ENCODE data around the gene KIAA2012. TPM values are rescaled to one million over a fixed set of nuclear protein-coding genes. Genes with fewer than 3 reads are reported as not detected.

KIAA2012 gene
- total and polyA plus RNA-seq, 5 donors: not detected

DNA sequence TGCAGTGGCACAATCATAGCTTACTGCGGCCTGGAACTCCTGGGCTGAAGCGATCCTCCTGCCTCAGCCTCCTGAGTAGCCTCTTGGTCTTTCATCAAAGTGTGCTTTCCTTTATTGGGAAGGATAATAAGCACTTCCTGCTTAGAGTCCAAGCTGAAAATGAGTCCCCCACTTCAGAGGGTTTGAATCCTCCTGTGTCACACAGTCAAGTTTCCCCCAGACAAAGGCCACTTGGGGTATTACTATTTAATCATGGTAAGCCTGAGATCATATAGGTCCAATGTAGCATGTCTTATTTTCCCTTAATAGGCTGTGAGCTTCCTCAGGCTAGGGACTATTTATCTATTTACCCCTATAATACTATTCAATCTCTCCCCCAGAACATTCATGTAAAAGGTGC lies 11.4 kb upstream of the KIAA2012 start:
- intact Hi-C loops (cut with DNase I): loop anchor here in 1 of 4 donors (10.0 kb wide), 1 partner anchor 113 kb away; no protein-coding TSS in a partner anchor
- no peak overlapping the region for H3K4me3 ChIP-seq (ENCODE audit: low read length)
- 96% methylated on average over 2 of the region's 2 CpGs for WGBS
- ATAC-seq (no peak), DNase-seq (no peak)
- no peak overlapping the region for H3K27ac ChIP-seq (ENCODE audit: low read length)
- no peaks in the 10 kb centered on the region for H3K9me3 ChIP-seq (ENCODE audit: control insufficient read depth, low read length)
- H3K27me3 ChIP-seq (ENCODE audit: control insufficient read depth, insufficient read depth): no peaks in the 10 kb centered on the region
- H3K4me1 ChIP-seq (ENCODE audit: control insufficient read depth, insufficient read depth, low read length): peaks cover 3% of the 10 kb centered on the region

DNA sequence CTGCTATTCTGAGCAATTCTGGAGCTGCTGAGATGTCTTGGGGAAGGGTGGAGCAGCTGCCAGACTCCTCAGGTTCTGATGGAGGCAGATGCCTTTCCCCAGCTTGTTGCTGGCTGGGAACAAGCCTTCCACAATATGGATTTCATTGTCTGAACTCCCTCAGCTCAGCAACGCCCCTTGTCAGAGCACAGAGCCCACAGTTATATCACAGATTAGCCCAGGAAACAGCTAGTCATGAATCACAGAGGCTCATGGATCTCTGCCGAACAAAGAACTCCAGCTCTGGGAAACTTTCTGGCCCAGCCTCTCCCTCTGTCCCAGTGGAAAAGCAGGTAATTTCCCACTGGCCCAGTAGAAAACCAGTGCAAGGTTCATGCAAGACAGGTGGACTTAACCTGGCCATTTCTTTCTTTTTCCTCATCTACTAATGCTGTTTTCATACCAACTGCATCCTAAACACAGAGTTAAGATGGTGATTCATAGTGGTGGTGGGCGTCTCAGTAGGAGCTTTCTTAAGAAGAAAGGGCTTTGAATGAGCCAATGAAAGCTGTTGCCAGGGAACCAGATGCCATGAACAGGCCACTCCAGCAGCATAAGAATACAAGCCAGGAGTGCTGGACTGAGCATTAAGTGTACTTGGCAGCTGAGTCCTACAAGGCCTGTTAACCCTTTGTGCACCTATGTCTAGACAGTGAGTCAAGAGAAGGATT lies 8.7 kb upstream of the KIAA2012 start:
- peak; percentile 88 to 90 for ATAC-seq
- intact Hi-C loops (cut with DNase I): loop anchor here in 1 of 4 donors (10.0 kb wide), 1 partner anchor 110 kb away; no protein-coding TSS in a partner anchor
- no peaks in the 10 kb centered on the region for H3K27me3 ChIP-seq (ENCODE audit: control insufficient read depth, insufficient read depth)

DNA sequence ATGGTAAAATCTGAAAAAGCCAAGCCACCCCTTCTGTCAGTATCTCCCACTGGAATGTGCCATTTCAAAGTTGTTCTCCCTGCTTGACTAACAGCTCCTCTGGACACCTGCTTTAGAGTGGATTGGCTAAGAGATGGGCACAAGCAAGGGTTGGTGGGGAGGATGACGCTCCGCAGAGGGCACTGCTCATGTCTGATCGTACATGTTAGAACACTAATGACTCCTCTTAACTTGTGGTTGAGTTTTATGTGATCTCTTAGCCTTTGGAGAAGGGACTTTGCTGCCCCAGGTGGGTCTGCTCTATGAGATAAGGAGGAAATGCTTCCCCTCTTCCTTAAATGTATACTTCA lies 8.2 kb upstream of the KIAA2012 start:
- 85% methylated on average over 3 of the region's 3 CpGs for WGBS
- Histone ChIP-seq H3K4me1 (ENCODE audit: control insufficient read depth, insufficient read depth, low read length) (peaks cover 3% of the 10 kb centered on the region), H3K4me3 (ENCODE audit: low read length) (no peak overlapping the region), H3K9me3 (ENCODE audit: control insufficient read depth, low read length) (no peaks in the 10 kb centered on the region), H3K27me3 (ENCODE audit: control insufficient read depth, insufficient read depth) (no peaks in the 10 kb centered on the region), H3K27ac (ENCODE audit: low read length) (no peak overlapping the region)
- DNase-seq (no peak), ATAC-seq (no peak)
- intact Hi-C loops (cut with DNase I): loop anchor here in 1 of 4 donors (10.0 kb wide), 1 partner anchor 110 kb away; no protein-coding TSS in a partner anchor

More for the DNA sequence above, 8.7 kb upstream of the KIAA2012 start:
- 28% methylated on average over 3 of the region's 3 CpGs for WGBS
- peaks cover 3% of the 10 kb centered on the region for H3K4me1 ChIP-seq (ENCODE audit: control insufficient read depth, insufficient read depth, low read length)
- peak in 2 of 3 donors; percentile 30 to 54 for DNase-seq
- no peak overlapping the region for H3K4me3 ChIP-seq (ENCODE audit: low read length)
- H3K9me3 ChIP-seq (ENCODE audit: control insufficient read depth, low read length): no peaks in the 10 kb centered on the region
- no peak overlapping the region for H3K27ac ChIP-seq (ENCODE audit: low read length)

DNA sequence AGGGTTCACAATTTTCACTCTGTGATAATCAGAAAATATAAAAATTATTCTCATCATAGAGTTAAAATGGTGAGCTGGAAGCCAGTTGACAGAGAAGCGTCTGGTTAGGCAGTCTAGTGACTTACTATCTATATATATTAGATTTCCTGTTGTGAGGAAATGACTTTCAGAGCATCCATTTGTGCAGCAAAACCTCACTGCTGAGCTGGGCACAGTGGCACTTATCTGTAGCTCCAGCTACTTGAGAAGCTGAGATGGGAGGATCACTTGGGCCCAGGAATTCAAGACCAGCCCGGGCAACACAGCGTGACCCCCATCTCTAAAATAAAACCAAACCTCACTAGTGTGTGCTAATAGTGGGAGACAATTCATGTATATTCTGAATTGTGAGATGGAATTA lies 7.2 kb upstream of the KIAA2012 start:
- H3K4me1 ChIP-seq (ENCODE audit: control insufficient read depth, insufficient read depth, low read length): peaks cover 3% of the 10 kb centered on the region
- ATAC-seq (no peak), DNase-seq (no peak)
- intact Hi-C loops (cut with DNase I): loop anchor here in 1 of 4 donors (10.0 kb wide), 1 partner anchor 109 kb away; no protein-coding TSS in a partner anchor
- WGBS: 77% methylated on average over 3 of the region's 3 CpGs
- H3K27ac ChIP-seq (ENCODE audit: low read length): no peak overlapping the region
- no peak overlapping the region for H3K4me3 ChIP-seq (ENCODE audit: low read length)
- H3K27me3 ChIP-seq (ENCODE audit: control insufficient read depth, insufficient read depth): no peaks in the 10 kb centered on the region
- H3K9me3 ChIP-seq (ENCODE audit: control insufficient read depth, low read length): no peaks in the 10 kb centered on the region

DNA sequence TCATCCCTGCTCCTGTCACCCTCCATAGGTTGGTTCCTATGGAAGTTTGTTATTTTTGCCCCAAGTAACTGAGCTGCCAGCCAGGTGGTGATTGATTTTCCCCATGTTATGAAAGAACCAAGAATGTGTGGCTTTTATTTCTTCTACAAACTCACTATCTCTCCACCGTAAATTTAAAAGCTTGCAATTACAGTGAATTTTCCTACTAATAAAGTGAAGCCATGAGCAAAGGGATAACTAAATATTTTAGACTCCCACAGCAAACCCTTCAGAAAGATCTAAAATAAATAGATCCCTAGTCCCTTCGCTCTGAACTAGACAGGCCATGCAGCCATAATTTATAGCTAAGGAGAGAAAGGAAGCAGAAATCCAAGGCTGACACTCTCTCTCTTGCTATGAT lies 6.2 kb upstream of the KIAA2012 start:
- Histone ChIP-seq H3K9me3 (ENCODE audit: control insufficient read depth, low read length) (no peaks in the 10 kb centered on the region), H3K4me1 (ENCODE audit: control insufficient read depth, insufficient read depth, low read length) (peaks cover 3% of the 10 kb centered on the region), H3K27me3 (ENCODE audit: control insufficient read depth, insufficient read depth) (no peaks in the 10 kb centered on the region), H3K4me3 (ENCODE audit: low read length) (no peak overlapping the region), H3K27ac (ENCODE audit: low read length) (no peak overlapping the region)
- ATAC-seq (no peak), DNase-seq (no peak)
- intact Hi-C loops (cut with DNase I): loop anchor here in 1 of 4 donors (10.0 kb wide), 1 partner anchor 108 kb away; no protein-coding TSS in a partner anchor
- 56% methylated on average over 2 of the region's 2 CpGs for WGBS

DNA sequence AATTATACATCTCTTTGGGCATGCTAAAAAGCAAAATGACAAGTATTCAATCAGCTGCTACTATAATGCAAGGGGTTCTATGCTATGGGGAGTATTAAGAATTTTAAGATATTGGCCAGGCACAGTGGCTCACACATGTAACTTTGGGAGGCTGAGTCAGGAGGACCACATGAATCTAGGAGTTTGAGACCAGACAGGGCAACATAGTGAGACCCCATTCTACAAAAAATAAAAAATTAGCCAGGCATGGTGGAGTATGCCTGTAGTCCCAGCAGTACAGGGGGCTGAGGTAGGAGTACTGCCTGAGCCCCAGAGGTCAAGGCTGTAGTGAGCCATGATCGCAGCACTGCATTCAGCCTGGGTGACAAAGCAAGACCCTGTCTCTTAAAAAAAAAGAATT lies 5.5 kb upstream of the KIAA2012 start:
- intact Hi-C loops (cut with DNase I): loop anchor here in 1 of 4 donors (10.0 kb wide), 1 partner anchor 107 kb away; no protein-coding TSS in a partner anchor
- Histone ChIP-seq H3K4me1 (ENCODE audit: control insufficient read depth, insufficient read depth, low read length) (peaks cover 3% of the 10 kb centered on the region), H3K9me3 (ENCODE audit: control insufficient read depth, low read length) (no peaks in the 10 kb centered on the region), H3K27ac (ENCODE audit: low read length) (no peak overlapping the region), H3K27me3 (ENCODE audit: control insufficient read depth, insufficient read depth) (no peaks in the 10 kb centered on the region), H3K4me3 (ENCODE audit: low read length) (no peak overlapping the region)
- ATAC-seq (no peak), DNase-seq (no peak)
- 98% methylated on average over 1 of the region's 1 CpG for WGBS

DNA sequence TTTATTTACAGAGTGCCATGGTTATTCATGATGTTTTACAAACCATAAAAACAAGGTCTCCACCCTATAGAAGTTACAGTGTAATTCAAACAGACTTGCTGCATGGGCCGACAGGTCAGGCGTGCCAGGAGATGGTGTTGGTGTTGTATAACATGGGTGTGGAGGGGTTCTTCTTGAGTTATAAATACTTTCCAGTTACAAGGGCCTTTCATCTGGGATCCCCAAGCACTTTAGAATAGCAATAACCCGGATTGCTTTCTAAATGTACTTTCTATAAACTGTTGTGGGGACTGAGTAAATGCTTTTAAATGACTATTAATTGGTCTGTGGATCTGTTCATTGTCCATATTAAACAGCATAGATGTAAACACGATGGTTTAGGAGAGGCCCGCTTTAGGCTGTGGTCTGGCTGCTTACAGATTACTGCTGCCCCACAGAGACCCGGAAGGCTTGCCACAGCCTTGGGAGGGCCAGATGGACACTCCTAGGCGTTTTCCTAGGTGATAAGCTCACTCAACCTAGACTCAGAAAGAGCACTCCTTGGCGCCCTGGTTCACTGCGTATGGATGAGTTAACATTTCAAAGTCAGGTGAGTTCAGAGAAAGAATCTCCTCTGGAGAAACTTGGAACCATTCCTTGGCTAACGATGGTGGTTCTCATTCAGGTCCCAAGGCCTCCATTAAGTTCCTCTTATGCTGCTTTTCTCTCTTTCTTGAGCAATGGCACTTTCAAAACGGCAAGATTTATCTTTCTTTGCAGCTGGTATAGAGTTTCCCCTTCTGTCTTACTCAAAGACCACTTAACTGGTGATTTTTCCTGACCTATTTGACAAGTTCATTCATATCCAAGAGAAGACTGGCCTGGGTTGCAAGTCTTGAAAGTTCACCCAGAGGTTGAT lies 3.6 kb upstream of the KIAA2012 start:
- Histone ChIP-seq H3K4me1 (ENCODE audit: control insufficient read depth, insufficient read depth, low read length) (peaks cover 3% of the 10 kb centered on the region), H3K9me3 (ENCODE audit: control insufficient read depth, low read length) (no peaks in the 10 kb centered on the region), H3K4me3 (ENCODE audit: low read length) (no peak overlapping the region), H3K27ac (ENCODE audit: low read length) (no peak overlapping the region), H3K27me3 (ENCODE audit: control insufficient read depth, insufficient read depth) (no peaks in the 10 kb centered on the region)
- intact Hi-C loops (cut with DNase I): loop anchor here in 1 of 4 donors (10.0 kb wide), 1 partner anchor 105 kb away; no protein-coding TSS in a partner anchor
- DNase-seq (no peak), ATAC-seq (no peak)
- 71% methylated on average over 11 of the region's 11 CpGs for WGBS

DNA sequence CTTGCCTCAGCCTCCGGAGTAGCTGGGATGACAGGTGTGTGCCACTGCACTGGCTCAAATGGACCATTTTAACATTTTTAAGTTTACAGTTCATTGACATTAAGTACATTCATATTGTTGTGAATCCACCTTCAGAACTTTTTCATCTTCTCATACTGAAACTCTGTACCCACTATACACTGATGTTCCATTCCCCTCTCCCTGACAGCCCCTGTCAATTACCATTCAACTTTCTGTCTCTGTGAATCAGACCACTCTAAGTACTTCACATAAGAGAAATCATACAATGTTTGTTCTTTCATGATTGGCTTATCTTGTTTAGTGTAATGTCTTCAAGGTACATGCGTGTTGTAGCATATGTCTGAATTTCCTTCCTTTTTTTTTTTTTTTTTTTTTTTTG lies 1.9 kb upstream of the KIAA2012 start:
- DNase-seq: no peak
- H3K4me1 ChIP-seq (ENCODE audit: control insufficient read depth, insufficient read depth, low read length): no peaks in the 10 kb centered on the region
- H3K4me3 ChIP-seq (ENCODE audit: low read length): no peak overlapping the region
- H3K27ac ChIP-seq (ENCODE audit: low read length): no peak overlapping the region
- WGBS: 91% methylated on average over 2 of the region's 2 CpGs
- no peak for ATAC-seq
- intact Hi-C loops (cut with DNase I): no loop called here
- H3K27me3 ChIP-seq (ENCODE audit: control insufficient read depth, insufficient read depth): no peaks in the 10 kb centered on the region
- H3K9me3 ChIP-seq (ENCODE audit: control insufficient read depth, low read length): no peaks in the 10 kb centered on the region

DNA sequence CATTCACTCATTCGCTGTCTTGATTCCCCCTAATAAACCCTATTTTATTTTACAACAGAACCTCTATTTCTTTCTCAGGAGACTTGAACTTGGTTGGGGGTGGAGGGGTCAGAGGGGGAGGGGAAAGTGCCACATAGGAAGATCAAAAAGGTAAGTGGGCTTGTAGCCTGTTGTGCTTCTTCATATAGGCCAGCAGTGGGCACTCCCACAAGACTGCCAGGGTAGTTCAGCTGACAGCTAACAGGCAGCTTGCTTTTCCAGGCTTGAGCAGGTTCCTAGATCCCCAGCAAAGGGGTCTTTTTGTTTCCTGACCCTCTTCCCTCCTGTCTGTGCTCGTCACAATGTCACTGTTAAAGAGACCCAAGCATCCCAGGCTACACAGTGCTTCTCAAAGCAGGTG lies 829 bp upstream of the KIAA2012 start:
- Histone ChIP-seq H3K27ac (ENCODE audit: low read length) (no peak overlapping the region), H3K9me3 (ENCODE audit: control insufficient read depth, low read length) (no peaks in the 10 kb centered on the region), H3K27me3 (ENCODE audit: control insufficient read depth, insufficient read depth) (no peaks in the 10 kb centered on the region), H3K4me3 (ENCODE audit: low read length) (no peak overlapping the region), H3K4me1 (ENCODE audit: control insufficient read depth, insufficient read depth, low read length) (no peaks in the 10 kb centered on the region)
- ATAC-seq (no peak), DNase-seq (no peak)
- intact Hi-C loops (cut with DNase I): no loop called here
- WGBS: 60% methylated on average over 2 of the region's 2 CpGs

DNA sequence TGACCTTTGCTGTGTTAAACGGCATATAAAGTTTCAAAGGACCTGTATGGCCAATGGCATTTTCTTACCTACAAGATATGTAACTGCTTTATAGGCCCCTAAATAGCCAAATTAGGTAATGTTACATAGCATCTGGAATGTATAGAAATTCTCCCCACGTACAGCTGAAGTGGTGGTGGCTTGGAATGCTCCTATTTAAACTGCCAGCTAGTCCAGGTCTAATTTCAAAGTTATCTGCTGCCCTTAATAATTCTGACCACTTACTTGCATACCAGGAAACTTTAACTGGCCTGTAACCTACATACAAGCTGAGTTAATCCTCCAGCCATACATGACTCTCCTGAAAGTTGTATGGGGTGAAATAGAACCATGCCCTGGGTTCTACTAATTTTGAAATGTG lies 1.3 kb downstream of the KIAA2012 start:
- Histone ChIP-seq H3K27ac (ENCODE audit: low read length) (no peak overlapping the region), H3K27me3 (ENCODE audit: control insufficient read depth, insufficient read depth) (no peaks in the 10 kb centered on the region), H3K9me3 (ENCODE audit: control insufficient read depth, low read length) (no peaks in the 10 kb centered on the region), H3K4me3 (ENCODE audit: low read length) (no peak overlapping the region), H3K4me1 (ENCODE audit: control insufficient read depth, insufficient read depth, low read length) (no peaks in the 10 kb centered on the region)
- WGBS: 84% methylated on average over 2 of the region's 2 CpGs
- intact Hi-C loops (cut with DNase I): no loop called here
- DNase-seq: no peak
- ATAC-seq: no peak

DNA sequence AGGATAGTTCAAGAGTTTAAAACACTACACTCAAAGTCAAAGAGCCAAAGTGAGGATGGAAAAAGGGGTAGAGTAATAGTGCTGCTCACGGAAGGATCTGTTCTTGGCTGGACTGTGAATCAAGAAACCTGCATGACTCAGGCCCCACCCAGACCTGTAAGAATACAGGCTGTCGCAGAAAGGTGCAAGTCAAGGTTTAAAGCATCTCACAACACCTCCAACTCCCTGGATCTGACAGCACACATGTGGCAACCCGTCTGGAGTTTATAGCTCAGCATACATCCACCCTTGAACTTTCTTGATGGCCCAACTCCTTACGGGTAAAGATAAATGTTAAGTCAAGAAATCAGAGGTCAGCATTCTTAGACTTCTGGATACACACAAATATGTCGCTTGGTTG lies 6.3 kb downstream of the KIAA2012 start:
- 86% methylated on average over 5 of the region's 5 CpGs for WGBS
- Histone ChIP-seq H3K4me1 (ENCODE audit: control insufficient read depth, insufficient read depth, low read length) (peaks cover 4% of the 10 kb centered on the region), H3K4me3 (ENCODE audit: low read length) (no peak overlapping the region), H3K27me3 (ENCODE audit: control insufficient read depth, insufficient read depth) (no peaks in the 10 kb centered on the region), H3K27ac (ENCODE audit: low read length) (no peak overlapping the region), H3K9me3 (ENCODE audit: control insufficient read depth, low read length) (no peaks in the 10 kb centered on the region)
- DNase-seq: no peak
- no peak for ATAC-seq
- intact Hi-C loops (cut with DNase I): no loop called here
